ENCODE measurements around the gene PSMD6.

GRCh38 chr3:63973406-63973805, 49.9 kb downstream of the PSMD6 start:
- TF ChIP-seq CTCF (IDR thresholded peaks at IDR 0.05; ENCODE audit: poor library complexity) (no peak), EZH2phosphoT487 (IDR thresholded peaks at IDR 0.05; ENCODE audit: low read depth, severe bottlenecking, unreplicated experiment) (no peak)
